GM21367 (cell line): ENCODE measurements around the gene SLC41A3.
"Not testable (repeated sequence)": the region's sequence is repeated elsewhere in the genome, so short reads cannot be mapped to it uniquely, and the experiment has no call there.

ENCODE experiments used
- ATAC-seq: cut with Tn5 transposase; IDR thresholded peaks from one replicate; pipeline ENCODE4 v1.9.1; 2021; ENCODE audit not compliant: unreplicated experiment

SLC41A3 gene

DNA sequence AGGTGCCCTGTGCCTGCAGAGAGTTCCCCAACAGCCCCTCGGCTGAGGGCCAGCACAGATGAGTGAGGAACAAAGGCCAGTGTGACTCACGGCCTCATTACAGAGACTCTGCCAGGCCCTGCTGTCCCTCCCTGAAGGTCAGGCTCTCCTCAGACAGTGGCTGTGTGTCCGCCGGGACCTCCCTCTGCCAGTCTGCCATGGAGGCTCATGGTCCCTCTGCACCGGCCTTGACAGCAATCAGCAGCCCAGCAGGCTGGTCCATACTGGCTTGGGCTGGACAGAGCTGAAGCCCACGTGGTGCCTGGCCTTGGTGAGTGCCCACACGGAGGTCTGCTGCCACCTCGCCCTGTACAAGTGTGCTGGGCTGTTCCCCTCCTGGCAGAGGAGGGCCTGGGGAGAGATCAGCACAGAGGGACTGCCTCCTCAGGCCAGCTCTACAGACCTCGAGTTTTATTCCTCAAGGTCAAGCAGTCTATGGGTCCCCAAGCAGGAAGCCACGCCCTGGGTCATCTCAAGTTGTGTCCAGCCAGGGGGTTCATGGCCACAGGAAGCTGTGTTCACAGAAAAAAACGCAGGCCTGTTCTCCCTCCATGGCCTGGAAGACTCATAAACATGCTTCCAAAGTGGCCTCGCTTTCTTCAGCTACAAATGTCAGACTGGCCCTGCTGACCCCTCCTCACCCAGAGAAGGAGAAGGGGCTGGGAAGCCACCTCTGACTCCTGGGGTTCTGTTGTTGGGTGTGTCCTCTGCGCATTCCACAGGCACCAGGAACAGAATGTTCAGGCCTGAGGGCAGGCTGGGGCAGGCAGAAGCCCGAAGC is 27.0 kb downstream of the SLC41A3 start:
- no peak for ATAC-seq

DNA sequence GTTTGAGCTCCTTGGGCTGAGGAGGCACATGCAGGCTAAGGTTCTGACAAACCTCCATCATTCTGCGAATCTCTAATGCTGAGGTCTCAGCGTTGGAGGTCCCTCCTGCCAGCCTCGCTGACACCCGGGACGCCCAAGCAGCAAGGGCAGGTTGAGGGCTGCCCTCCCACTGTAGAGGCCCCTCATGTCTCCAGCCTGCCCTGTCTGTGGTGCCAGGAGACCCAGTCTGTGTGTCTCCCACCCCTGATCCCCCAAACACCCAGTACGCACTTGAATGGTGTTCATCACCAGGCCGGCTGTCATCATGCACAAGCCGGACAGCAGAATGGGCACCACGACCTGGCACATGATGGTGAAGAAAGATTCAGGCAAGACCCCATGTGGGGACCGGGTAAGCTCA is 27.8 kb downstream of the SLC41A3 start:
- ATAC-seq = no peak

DNA sequence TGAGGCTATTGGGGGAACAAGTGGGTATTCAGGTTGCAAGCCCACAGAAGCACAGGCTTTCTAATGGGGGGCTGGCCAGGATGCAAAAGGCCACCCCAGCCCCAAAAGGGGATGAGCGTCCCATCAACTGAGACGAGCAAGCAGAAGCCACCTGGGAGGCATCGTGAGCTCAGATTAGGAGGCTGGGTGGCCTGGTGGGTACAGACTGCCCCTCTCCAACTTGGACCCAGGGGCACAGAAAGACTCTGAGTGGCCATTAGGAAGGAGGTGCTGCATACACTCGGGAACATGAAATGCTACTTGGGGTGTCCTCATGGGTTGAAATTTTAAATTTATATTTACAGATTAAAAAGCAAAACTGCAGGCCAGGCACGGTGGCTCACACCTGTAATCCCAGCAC is 29.1 kb downstream of the SLC41A3 start:
- no peak for ATAC-seq

DNA sequence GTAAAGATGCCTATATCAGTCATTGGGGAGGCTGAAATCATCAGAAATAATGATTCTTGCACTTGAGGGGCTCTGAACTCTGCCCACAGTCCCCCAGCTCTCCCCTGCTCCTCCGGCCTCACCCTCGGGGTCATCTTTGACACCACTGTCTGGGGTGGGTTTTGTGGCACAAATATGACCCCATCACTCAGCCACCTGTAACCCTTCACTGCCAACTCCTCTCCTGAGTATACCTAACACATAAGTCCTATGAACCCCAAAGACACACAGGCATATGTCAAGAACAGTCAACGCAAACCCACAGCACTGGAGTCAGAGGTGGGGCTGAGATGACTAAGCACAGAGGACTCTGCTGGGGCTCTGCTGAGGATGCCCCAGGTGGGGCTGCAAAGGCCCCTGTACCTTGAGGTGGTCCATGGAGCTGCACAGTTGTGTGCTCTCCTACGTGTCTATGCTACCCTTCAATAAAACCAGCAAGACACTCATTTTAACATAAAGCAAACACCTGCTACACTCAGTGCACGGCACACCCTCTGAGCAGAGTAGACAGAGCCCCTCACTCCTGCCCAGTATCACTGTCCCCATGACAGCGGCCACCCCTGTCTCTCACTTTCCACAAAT is 29.9 kb downstream of the SLC41A3 start:
- ATAC-seq = no peak

- ATAC-seq = no peak
Measured at GRCh38 chr3:126053513-126053912, 30.4 kb downstream of the SLC41A3 start.

- no peak for ATAC-seq
Measured at GRCh38 chr3:126052196-126053058, 31.5 kb downstream of the SLC41A3 start.

DNA sequence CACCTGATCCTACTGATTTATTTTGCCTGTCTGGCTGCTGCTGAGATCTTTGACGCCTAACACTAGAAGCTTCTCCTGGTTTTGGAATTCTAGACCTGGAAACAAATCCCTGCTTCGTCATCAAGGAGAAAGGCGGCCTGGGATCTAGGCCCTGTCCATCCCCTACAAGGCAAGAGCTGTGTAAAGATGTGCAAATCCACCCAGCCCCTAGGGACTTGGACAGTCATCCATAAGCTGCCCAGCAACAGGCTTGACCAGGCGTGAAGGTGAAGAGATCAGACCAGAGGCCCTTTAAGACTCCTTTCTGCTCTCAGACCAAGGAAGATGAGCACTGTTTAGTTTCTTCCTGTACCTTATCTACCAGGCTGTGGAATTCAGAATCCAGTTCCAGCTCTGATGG is 32.2 kb downstream of the SLC41A3 start:
- no peak for ATAC-seq

DNA sequence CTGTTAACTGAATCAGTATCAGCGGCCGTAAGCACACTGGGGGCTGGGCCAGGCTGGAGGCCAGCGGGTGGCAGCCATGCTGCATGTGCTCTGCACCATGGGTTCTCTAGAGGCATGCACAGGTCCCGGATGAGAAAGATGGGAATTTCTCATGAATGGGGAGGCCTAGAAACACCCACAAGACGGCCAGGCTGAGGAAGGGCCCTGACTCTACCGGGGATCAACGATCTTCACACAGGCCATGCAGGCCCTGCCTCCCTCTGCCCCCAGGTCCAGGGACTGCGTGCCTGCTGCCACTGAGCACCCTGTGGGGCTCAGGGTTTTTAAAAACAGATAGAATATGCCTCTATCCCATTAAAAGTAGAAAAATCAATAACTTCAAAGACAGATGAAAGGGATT is 32.7 kb downstream of the SLC41A3 start:
- no peak for ATAC-seq

- no peak for ATAC-seq
Measured at GRCh38 chr3:126050626-126051025, 33.3 kb downstream of the SLC41A3 start.

- no peak for ATAC-seq
Measured at GRCh38 chr3:126050050-126050392, 33.9 kb downstream of the SLC41A3 start.

DNA sequence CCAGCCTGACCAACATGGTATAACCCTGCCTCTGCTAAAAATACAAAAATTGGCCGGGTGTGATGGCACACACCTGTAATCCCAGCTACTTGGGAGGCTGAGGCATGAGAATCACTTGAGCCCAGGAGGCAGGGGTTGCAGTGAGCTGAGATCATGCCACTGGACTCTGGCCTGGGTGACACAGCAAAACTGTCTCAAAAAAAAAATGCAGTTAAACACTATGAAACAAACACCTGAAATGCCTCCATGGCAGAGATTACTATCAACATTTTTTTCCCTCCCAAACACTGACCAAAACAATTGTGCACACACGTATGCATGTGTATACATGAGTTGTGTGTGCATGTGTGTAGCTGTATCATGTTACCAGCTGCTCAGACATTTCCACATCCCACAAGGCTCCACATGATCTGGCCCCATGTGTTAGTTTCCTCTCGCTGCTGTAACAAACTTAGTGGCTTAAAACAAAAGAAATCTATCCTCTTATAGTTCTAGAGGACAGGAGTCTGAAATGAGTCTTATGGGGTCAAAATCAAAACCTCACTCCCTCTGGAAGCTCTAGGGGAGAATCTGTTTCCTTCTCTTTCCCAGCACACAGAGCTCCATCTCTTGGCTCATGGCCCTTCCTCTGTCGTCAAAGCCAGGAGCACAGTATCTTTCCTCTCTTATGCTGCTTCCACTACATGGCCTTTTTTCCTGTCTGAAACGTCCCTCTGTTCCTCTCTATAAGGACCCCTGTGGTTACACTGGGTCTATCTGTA is 34.5 kb downstream of the SLC41A3 start:
- no peak for ATAC-seq

- ATAC-seq = no peak
Measured at GRCh38 chr3:126040386-126040785, 43.5 kb downstream of the SLC41A3 start.

DNA sequence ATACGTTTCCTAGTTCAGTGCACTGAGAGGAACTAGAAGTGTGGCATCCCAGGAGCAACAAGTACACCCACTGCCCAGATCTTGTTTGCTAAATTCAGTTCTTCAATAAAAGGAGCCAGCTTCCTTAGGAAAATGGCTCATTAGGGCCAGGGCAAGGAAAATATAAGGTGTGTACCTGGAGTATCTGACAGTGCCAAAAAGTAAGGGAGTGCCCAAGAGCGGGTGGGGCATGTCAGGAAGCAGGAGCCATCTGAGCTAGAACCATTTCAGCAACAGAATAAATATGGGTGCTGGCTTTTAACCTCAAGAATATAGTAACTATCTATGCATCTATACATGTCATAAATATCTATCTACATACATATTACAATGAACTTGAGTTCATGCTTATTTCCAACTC is 44.1 kb downstream of the SLC41A3 start:
- ATAC-seq = no peak

- not testable (repeated sequence) for ATAC-seq
Measured at GRCh38 chr3:126038791-126039190, 45.1 kb downstream of the SLC41A3 start.

DNA sequence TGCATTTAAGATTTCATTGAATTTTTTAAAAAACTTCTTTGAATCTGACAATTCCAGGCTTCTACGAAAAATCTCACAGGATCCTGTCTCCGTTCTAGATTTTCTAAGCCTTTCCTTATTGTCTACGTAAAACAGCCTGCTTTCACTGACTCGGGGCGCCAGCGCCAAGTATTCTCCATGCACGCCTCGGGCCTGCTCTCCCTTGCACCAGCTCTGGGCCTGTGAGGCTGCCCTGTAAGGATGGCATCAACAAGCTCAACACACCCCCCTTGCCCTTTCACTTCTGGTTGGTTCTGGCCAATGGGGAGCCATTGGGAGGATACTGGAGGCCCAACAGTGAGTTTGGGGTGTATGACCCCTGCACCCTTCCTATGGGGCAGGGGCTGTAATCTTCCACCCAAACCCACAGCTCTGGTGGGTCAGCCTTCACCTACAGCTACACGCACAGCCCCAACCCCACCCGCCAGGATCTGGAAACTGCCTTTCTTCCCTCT is 47.8 kb downstream of the SLC41A3 start:
- ATAC-seq = no peak

DNA sequence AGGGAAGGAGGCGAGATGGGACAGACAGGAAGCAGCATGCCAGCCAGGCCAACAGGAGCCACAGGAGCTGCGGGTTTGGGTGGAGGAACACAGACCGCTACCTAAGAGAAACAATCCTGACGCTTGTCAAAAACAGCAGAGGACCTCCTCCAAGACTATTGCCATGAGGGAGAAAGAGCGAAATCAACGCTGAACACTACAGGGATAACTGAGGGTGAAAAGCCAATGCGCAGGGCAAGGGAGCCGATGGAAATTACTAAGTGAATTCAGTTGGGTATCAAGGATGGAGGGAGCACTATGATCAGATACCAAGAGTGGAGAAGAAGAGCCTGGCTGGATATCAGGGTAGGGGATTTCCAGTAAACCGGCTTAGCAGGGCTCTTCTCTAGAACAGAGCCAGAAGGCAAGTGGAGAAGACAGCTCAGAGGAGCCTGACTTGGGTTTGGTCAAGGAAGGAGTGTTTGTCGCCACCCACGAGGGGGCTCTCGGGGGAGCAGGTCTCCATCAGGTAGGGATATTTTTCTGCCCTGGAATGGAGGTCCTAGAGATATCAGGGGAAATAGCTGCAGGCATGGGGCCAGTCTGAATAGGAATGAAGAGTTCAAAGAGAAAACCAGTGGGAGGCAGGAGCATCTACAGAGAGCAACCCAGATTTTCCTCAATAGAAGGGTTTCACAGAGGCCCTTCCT is 48.4 kb downstream of the SLC41A3 start:
- ATAC-seq = no peak

- ATAC-seq = no peak
Measured at GRCh38 chr3:126034481-126035361, 49.2 kb downstream of the SLC41A3 start.

- ATAC-seq = no peak
Measured at GRCh38 chr3:126033765-126034164, 50.2 kb downstream of the SLC41A3 start.

DNA sequence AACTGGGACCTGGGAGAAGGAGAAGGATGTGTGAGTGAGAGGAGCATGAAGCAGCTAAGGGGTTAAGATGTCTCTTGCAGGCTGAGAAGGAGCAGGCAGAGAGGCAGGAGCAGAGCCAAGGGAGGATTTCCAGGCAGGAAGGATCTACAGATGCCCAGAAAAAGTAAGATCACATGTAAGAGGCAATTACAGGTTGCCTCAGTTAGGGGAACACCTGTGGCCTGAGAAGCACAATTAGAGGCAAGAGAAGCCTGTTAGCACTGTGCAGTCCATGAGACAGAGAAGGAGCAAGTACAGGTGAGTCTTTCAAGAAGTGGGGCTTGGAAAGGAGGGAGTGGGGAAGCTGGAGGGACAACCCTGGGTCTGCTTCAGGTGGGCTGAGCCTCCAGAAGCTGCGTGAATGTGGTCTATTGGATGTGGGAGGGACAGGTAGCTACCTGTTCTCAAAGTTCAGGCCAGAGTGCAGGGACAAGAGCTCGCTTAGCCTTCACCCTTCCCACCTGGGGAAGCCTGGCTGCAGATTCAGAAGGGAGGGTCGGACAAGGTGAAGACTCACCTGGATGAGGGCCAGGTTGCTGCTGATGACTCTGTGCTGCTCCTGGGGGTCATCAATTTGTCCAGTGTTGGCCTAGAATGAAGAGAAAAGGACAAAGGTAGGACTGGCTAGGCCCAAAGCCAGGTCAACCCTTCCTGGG is 50.7 kb downstream of the SLC41A3 start:
- no peak for ATAC-seq
